CD4-positive, alpha-beta T cell (primary cell): ENCODE results near the gene RNF5. TPM values are rescaled to one million over a fixed set of nuclear protein-coding genes. Genes with fewer than 3 reads are reported as not detected.

Experiments
- ATAC-seq: fragments of 200-7000 bp; cut with Tn5 transposase; one replicate; pipeline ENCODE4 v1.10.0; 2022; ENCODE audit warnings: mild to moderate bottlenecking; ENCODE audit not compliant: poor library complexity
- CTCF ChIA-PET: fragments of 350-600 bp; sonication (Branson Sonifier 250); formaldehyde crosslinking; loops from one replicate; lab custom pipeline; 2021; ENCODE audit warnings: antibody characterized with exemption, inconsistent platforms; lab: Charles Lee
- POLR2A ChIA-PET: fragments of 350-600 bp; sonication (Branson Sonifier 250); formaldehyde crosslinking; loops from one replicate; lab custom pipeline; 2021; ENCODE audit warnings: antibody characterized with exemption, inconsistent platforms; lab: Charles Lee
- DNase-seq, 14 experiments: peaks; one replicate each; pipeline ENCODE4 v3.0.0-alpha.2; 2013 to 2020; ENCODE audit warnings: mixed read lengths in 2 of 14
- H3K27ac ChIP-seq, 2 donors: one replicate each; pipeline versions ENCODE4 v1.5.1 to v1.7.0; 2013; ENCODE audit warnings: low read length in 2 of 2, low read depth in 1 of 2, mild to moderate bottlenecking in 1 of 2
- H3K27me3 ChIP-seq, 2 experiments: 1 replicate in 1 of 2; 2 replicates in 1 of 2; pipeline versions ENCODE4 v1.6.1 to v1.7.0; 2013; ENCODE audit warnings: low read length in 2 of 2, control low read depth in 1 of 2, mild to moderate bottlenecking in 1 of 2, moderate library complexity in 1 of 2; ENCODE audit not compliant: insufficient read depth in 2 of 2, control insufficient read depth in 1 of 2
- H3K36me3 ChIP-seq: one replicate; pipeline ENCODE4 v1.6.1; 2013; ENCODE audit warnings: low read length, control low read depth; ENCODE audit not compliant: insufficient read depth
- H3K4me1 ChIP-seq: one replicate; pipeline ENCODE4 v1.6.1; 2013; ENCODE audit warnings: low read length, control low read depth; ENCODE audit not compliant: insufficient read depth
- H3K4me3 ChIP-seq: one replicate; pipeline ENCODE4 v1.5.1; 2013; ENCODE audit warnings: mild to moderate bottlenecking, low read length, moderate library complexity
- H3K9me3 ChIP-seq, 2 experiments: 1 replicate in 1 of 2; 2 replicates in 1 of 2; pipeline versions ENCODE4 v1.6.1 to v1.7.0; 2013; ENCODE audit warnings: low read length in 2 of 2, mild to moderate bottlenecking in 2 of 2, control low read depth in 1 of 2, moderate library complexity in 1 of 2; ENCODE audit not compliant: control insufficient read depth in 1 of 2, insufficient read depth in 1 of 2
- H3K27ac Mint-ChIP-seq: one replicate; pipeline ENCODE4 v1.8.0; 2020; ENCODE audit warnings: mixed read lengths
- H3K27me3 Mint-ChIP-seq: one replicate; pipeline ENCODE4 v1.8.0; 2021; ENCODE audit warnings: mixed read lengths
- H3K36me3 Mint-ChIP-seq: one replicate; pipeline ENCODE4 v1.8.0; 2021; ENCODE audit warnings: low read depth, mixed read lengths
- H3K4me1 Mint-ChIP-seq: one replicate; pipeline ENCODE4 v1.8.0; 2021; ENCODE audit warnings: low read depth, mixed read lengths
- H3K4me3 Mint-ChIP-seq: one replicate; pipeline ENCODE4 v1.8.0; 2020; ENCODE audit warnings: mild to moderate bottlenecking, mixed read lengths
- H3K9me3 Mint-ChIP-seq: one replicate; pipeline ENCODE4 v1.8.0; 2020; ENCODE audit warnings: mixed read lengths
- intact Hi-C, 2 experiments: fragments of 100-400 bp; cut with DNase I in 1 of 2; cut with micrococcal nuclease in 1 of 2; formaldehyde crosslinking; loops; one replicate each; pipeline versions ENCODE4 v1.15.1 to v1.9.0; 2023 to 2025; cut with DNase I, micrococcal nuclease
- total RNA-seq, 174 experiments: library from RNA in 2 of 174; stranded (reverse) in 2 of 174; gene quantifications; one replicate each; pipeline ENCODE4 v1.2.3 and lab custom pipeline; 2021 to 2026
- TF ChIP-seq, protein P1 (sequence below): fragments of 200-600 bp; IDR thresholded peaks from one replicate; pipeline ENCODE4 v1.8.0; 2022; ENCODE audit warnings: antibody characterized with exemption, mild to moderate bottlenecking

RNF5 gene
- total RNA-seq, 2 experiments from 2014 or later, result 9.6 to 9.9 TPM

- H3K4me3 Mint-ChIP-seq, result no peak overlapping the region
- H3K27me3 Mint-ChIP-seq, result no peaks in the 10 kb centered on the region
- ChIA-PET POLR2A (interaction anchor here (1.0 kb wide), 1 partner anchor 37 kb away, joined by 4 read pairs; no protein-coding TSS in a partner anchor), CTCF (interaction anchor here (1.5 kb wide), 1 partner anchor 39 kb away, joined by 6 read pairs; no protein-coding TSS in a partner anchor)
- Histone ChIP-seq H3K27ac (no peak overlapping the region), H3K4me3 (no peak overlapping the region), H3K27me3 (no peaks in the 10 kb centered on the region), H3K9me3 (no peaks in the 10 kb centered on the region), H3K4me1 (peaks cover 28% of the 10 kb centered on the region), H3K36me3 (peaks cover 13% of the 10 kb centered on the region)
- ATAC-seq, result no peak
- TF ChIP-seq, protein P1, sequence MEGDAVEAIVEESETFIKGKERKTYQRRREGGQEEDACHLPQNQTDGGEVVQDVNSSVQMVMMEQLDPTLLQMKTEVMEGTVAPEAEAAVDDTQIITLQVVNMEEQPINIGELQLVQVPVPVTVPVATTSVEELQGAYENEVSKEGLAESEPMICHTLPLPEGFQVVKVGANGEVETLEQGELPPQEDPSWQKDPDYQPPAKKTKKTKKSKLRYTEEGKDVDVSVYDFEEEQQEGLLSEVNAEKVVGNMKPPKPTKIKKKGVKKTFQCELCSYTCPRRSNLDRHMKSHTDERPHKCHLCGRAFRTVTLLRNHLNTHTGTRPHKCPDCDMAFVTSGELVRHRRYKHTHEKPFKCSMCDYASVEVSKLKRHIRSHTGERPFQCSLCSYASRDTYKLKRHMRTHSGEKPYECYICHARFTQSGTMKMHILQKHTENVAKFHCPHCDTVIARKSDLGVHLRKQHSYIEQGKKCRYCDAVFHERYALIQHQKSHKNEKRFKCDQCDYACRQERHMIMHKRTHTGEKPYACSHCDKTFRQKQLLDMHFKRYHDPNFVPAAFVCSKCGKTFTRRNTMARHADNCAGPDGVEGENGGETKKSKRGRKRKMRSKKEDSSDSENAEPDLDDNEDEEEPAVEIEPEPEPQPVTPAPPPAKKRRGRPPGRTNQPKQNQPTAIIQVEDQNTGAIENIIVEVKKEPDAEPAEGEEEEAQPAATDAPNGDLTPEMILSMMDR, result no peak
- no peaks in the 10 kb centered on the region for H3K9me3 Mint-ChIP-seq
- H3K27ac Mint-ChIP-seq, result no peak overlapping the region
- no peak for DNase-seq
- peaks cover 29% of the 10 kb centered on the region for H3K4me1 Mint-ChIP-seq
- intact Hi-C loops, result loop anchor here in 1 of 2 experiments (10.0 kb wide), 1 partner anchor 113 kb away; no protein-coding TSS in a partner anchor
- H3K36me3 Mint-ChIP-seq, result peaks cover 30% of the 10 kb centered on the region
These were observed 20.2 kb upstream of the RNF5 start for GRCh38 chr6:32158052-32158451.

DNA sequence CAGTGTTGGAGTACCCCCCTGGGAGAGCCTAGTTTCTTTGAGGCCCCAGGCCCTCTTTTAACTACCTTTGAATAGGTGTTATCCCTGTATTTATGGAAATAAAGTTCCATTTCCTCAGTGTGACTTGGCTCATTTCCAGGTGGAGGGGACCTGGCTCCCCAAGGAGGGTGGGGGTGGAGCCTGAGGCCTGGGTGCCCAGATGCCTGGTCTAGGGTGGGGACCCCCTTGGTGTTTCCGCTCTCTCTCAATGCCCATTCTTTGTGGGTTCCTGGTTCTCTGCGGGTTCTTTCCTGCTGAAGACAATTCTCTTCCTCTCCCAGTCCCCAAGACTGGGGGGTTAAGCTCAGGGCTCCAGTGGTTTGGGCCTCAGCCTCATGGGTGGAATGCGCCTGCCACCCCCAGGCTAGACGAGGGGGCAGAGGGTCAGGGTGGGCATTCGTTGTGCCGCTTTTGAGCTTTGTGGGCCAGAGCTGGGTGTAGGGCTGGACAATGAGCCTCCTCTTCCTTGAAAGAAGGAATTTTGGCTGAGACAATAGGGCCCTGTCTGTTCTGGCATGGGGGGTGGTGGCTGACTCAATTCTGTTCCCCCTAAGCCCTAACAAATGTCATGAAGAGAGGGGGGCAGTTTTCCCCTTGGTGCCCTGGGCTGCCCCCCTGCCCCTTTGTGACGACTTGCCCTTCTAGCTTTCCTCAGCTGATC lies 14.5 kb upstream of the RNF5 start:
- no peak for DNase-seq
- Histone ChIP-seq H3K36me3 (peaks cover 27% of the 10 kb centered on the region), H3K4me1 (no peaks in the 10 kb centered on the region), H3K27ac (no peak overlapping the region), H3K9me3 (no peaks in the 10 kb centered on the region), H3K4me3 (no peak overlapping the region), H3K27me3 (no peaks in the 10 kb centered on the region)
- intact Hi-C loops, result no loop called here
- ChIA-PET POLR2A (no interaction called here), CTCF (no interaction called here)
- peaks cover 33% of the 10 kb centered on the region for H3K36me3 Mint-ChIP-seq
- ATAC-seq, result no peak
- no peak overlapping the region for H3K27ac Mint-ChIP-seq
- no peaks in the 10 kb centered on the region for H3K9me3 Mint-ChIP-seq
- no peak overlapping the region for H3K4me3 Mint-ChIP-seq
- no peaks in the 10 kb centered on the region for H3K27me3 Mint-ChIP-seq
- H3K4me1 Mint-ChIP-seq, result no peaks in the 10 kb centered on the region
- TF ChIP-seq, protein P1, result no peak

DNA sequence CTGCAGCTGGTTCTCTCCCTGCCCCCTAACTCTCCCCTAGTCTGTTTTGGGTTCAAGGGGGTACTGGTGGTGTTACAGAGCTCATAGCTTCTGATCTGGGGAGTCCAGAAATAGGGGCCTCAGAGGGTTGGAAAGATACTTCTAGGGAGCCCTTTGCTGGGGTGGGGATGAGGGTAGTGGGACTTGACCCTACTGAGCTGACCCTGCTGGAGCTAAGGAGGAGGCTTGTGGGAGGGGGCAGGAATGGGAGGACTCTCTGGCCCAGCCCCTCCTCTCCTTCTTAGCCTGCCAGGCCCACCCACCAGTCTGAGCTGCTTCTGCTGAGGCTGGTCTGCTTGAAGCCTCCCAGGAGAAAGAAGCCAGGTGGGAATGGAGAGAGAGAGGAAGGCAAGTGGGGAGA lies 13.9 kb upstream of the RNF5 start, which contains the start of gene EGFL8:
TSS of gene EGFL8 (plus strand) at position 301 of the 400 bp plus-strand sequence. CDS start 1,571 bp downstream, outside the sequence.
- DNase-seq (no peak), ATAC-seq (no peak)
- H3K9me3 ChIP-seq, result no peaks in the 10 kb centered on the region
- H3K27me3 Mint-ChIP-seq, result no peaks in the 10 kb centered on the region
- POLR2A ChIA-PET, result interaction anchor here (0.8 to 1.1 kb wide), 3 partner anchors 10 to 28 kb away, joined by 3 read pairs; partner anchors contain the start of genes GPSM3 and PBX2
- TF ChIP-seq, protein P1, result no peak
- no peak within 1 kb of the TSS for H3K4me3 Mint-ChIP-seq
- intact Hi-C loops, result no loop called here
- peaks cover 33% of the 10 kb centered on the region for H3K36me3 ChIP-seq
- no peak within 1 kb of the TSS for H3K27ac Mint-ChIP-seq
- H3K36me3 Mint-ChIP-seq, result peaks cover 37% of the 10 kb centered on the region
- H3K27ac ChIP-seq, result no peak within 1 kb of the TSS
- H3K4me1 ChIP-seq, result no peaks in the 10 kb centered on the region
- H3K27me3 ChIP-seq, result no peaks in the 10 kb centered on the region
- CTCF ChIA-PET, result no interaction called here
- H3K9me3 Mint-ChIP-seq, result no peaks in the 10 kb centered on the region
- H3K4me1 Mint-ChIP-seq, result no peaks in the 10 kb centered on the region
- no peak within 1 kb of the TSS for H3K4me3 ChIP-seq
